ENCODE results near the gene DBP.
A peak's percentile ranks its signal among the peaks of the same experiment; 100 is the strongest.

The DBP gene

DNA sequence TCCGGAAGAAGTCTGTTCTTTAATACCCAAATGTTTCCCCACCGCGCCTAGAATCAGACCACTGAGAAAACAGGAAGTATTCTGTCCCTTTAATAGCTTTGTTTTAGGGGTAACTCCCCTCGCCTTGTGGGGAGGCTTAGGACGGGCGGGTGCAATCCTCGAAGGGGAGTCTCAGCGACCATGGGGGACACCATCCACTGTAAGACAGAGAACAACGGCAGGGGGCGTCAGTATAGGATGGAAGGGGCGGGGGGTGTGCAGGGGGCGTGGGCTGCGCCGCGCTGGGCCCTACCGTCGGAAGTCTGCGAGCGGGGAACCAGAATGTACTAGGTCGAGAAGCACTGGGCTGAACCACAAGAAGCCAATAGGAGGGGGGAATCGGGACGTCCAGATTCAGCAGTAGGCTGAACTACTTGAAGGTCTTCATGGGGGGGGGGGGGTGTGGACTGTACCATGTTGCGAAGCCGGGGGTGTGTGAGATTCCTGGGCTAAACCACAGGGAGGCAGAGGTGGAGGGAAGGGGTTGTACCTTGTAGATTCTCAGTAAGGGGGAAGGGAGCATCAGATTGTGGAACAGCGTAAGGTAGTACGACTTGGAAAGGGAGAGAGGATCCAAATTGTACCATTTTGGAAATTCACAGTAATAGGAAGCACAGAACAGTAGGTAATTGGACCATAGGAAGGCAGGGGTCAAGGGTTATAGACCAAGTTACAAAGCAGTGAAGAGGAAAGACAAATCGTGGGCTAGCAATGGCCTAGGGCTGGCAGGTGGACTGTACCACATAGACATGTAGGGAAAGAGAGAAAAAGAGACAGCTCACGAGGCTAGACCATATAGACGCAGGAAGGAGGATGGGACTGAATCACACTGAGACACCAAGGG is 1.0 kb upstream of the DBP start (continued):
- TF ChIP-seq, protein P1, sequence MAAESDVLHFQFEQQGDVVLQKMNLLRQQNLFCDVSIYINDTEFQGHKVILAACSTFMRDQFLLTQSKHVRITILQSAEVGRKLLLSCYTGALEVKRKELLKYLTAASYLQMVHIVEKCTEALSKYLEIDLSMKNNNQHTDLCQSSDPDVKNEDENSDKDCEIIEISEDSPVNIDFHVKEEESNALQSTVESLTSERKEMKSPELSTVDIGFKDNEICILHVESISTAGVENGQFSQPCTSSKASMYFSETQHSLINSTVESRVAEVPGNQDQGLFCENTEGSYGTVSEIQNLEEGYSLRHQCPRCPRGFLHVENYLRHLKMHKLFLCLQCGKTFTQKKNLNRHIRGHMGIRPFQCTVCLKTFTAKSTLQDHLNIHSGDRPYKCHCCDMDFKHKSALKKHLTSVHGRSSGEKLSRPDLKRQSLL (tag by site-specific recombination; IDR thresholded peaks at IDR 0.05): no peak
- TF ChIP-seq ZNF335 (tag by site-specific recombination; conservative IDR thresholded peaks at IDR 0.05) (peak; percentile 55), ZFP37 (tag by site-specific recombination; IDR thresholded peaks at IDR 0.05) (peak; percentile 55; the same call in 1 of the 2 replicates), ZBTB17 (tag by site-specific recombination; IDR thresholded peaks at IDR 0.05) (peak; percentile 2; the same call in 1 of the 2 replicates), ZEB2 (tag by site-specific recombination; IDR thresholded peaks at IDR 0.05) (no peak), ZXDB (tag by site-specific recombination; IDR thresholded peaks at IDR 0.05) (0 out of 2 replicates have a peak, but pooled peaks have one; percentile 40), ZNF76 (tag by site-specific recombination; IDR thresholded peaks at IDR 0.05; ENCODE audit: borderline replicate concordance, low read depth) (0 out of 2 replicates have a peak, but pooled peaks have one; percentile 7), ZBTB21 (tag by site-specific recombination; IDR thresholded peaks at IDR 0.05) (no peak), SALL2 (tag by site-specific recombination; IDR thresholded peaks at IDR 0.05; ENCODE audit: borderline replicate concordance) (no peak), WT1 (tag by site-specific recombination; IDR thresholded peaks at IDR 0.05) (peak; percentile 6; the same call in 1 of the 2 replicates), ZNF19 (tag by site-specific recombination; IDR thresholded peaks at IDR 0.05; ENCODE audit: low read depth) (no peak), ZNF248 (tag by site-specific recombination; IDR thresholded peaks at IDR 0.05) (no peak), ZNF292 (tag by site-specific recombination; IDR thresholded peaks at IDR 0.05; ENCODE audit: borderline replicate concordance, low read depth) (no peak), ZNF707 (tag by site-specific recombination; IDR thresholded peaks at IDR 0.05) (no peak), ZNF624 (tag by site-specific recombination; IDR thresholded peaks at IDR 0.05) (no peak), ZNF677 (tag by site-specific recombination; IDR thresholded peaks at IDR 0.05) (no peak), ZNF560 (tag by site-specific recombination; IDR thresholded peaks at IDR 0.05; ENCODE audit: borderline replicate concordance) (no peak), ZSCAN23 (tag by site-specific recombination; IDR thresholded peaks at IDR 0.05) (no peak), ZNF747 (tag by site-specific recombination; IDR thresholded peaks at IDR 0.05) (0 out of 2 replicates have a peak, but pooled peaks have one; percentile 21), ZNF23 (tag by site-specific recombination; IDR thresholded peaks at IDR 0.05; ENCODE audit: borderline replicate concordance) (no peak)
- TF ChIP-seq, protein P2, sequence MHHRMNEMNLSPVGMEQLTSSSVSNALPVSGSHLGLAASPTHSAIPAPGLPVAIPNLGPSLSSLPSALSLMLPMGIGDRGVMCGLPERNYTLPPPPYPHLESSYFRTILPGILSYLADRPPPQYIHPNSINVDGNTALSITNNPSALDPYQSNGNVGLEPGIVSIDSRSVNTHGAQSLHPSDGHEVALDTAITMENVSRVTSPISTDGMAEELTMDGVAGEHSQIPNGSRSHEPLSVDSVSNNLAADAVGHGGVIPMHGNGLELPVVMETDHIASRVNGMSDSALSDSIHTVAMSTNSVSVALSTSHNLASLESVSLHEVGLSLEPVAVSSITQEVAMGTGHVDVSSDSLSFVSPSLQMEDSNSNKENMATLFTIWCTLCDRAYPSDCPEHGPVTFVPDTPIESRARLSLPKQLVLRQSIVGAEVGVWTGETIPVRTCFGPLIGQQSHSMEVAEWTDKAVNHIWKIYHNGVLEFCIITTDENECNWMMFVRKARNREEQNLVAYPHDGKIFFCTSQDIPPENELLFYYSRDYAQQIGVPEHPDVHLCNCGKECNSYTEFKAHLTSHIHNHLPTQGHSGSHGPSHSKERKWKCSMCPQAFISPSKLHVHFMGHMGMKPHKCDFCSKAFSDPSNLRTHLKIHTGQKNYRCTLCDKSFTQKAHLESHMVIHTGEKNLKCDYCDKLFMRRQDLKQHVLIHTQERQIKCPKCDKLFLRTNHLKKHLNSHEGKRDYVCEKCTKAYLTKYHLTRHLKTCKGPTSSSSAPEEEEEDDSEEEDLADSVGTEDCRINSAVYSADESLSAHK (tag by site-specific recombination; IDR thresholded peaks at IDR 0.05): no peak
- TF ChIP-seq, protein P3, sequence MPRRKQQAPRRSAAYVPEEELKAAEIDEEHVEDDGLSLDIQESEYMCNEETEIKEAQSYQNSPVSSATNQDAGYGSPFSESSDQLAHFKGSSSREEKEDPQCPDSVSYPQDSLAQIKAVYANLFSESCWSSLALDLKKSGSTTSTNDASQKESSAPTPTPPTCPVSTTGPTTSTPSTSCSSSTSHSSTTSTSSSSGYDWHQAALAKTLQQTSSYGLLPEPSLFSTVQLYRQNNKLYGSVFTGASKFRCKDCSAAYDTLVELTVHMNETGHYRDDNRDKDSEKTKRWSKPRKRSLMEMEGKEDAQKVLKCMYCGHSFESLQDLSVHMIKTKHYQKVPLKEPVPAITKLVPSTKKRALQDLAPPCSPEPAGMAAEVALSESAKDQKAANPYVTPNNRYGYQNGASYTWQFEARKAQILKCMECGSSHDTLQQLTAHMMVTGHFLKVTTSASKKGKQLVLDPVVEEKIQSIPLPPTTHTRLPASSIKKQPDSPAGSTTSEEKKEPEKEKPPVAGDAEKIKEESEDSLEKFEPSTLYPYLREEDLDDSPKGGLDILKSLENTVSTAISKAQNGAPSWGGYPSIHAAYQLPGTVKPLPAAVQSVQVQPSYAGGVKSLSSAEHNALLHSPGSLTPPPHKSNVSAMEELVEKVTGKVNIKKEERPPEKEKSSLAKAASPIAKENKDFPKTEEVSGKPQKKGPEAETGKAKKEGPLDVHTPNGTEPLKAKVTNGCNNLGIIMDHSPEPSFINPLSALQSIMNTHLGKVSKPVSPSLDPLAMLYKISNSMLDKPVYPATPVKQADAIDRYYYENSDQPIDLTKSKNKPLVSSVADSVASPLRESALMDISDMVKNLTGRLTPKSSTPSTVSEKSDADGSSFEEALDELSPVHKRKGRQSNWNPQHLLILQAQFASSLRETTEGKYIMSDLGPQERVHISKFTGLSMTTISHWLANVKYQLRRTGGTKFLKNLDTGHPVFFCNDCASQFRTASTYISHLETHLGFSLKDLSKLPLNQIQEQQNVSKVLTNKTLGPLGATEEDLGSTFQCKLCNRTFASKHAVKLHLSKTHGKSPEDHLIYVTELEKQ (tag by site-specific recombination; IDR thresholded peaks at IDR 0.05; ENCODE audit: borderline replicate concordance): no peak
- TF ChIP-seq, protein P4, sequence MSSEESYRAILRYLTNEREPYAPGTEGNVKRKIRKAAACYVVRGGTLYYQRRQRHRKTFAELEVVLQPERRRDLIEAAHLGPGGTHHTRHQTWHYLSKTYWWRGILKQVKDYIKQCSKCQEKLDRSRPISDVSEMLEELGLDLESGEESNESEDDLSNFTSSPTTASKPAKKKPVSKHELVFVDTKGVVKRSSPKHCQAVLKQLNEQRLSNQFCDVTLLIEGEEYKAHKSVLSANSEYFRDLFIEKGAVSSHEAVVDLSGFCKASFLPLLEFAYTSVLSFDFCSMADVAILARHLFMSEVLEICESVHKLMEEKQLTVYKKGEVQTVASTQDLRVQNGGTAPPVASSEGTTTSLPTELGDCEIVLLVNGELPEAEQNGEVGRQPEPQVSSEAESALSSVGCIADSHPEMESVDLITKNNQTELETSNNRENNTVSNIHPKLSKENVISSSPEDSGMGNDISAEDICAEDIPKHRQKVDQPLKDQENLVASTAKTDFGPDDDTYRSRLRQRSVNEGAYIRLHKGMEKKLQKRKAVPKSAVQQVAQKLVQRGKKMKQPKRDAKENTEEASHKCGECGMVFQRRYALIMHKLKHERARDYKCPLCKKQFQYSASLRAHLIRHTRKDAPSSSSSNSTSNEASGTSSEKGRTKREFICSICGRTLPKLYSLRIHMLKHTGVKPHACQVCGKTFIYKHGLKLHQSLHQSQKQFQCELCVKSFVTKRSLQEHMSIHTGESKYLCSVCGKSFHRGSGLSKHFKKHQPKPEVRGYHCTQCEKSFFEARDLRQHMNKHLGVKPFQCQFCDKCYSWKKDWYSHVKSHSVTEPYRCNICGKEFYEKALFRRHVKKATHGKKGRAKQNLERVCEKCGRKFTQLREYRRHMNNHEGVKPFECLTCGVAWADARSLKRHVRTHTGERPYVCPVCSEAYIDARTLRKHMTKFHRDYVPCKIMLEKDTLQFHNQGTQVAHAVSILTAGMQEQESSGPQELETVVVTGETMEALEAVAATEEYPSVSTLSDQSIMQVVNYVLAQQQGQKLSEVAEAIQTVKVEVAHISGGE (tag by site-specific recombination; conservative IDR thresholded peaks at IDR 0.05; ENCODE audit: low read depth): peak; percentile 69
- TF ChIP-seq, protein P5, sequence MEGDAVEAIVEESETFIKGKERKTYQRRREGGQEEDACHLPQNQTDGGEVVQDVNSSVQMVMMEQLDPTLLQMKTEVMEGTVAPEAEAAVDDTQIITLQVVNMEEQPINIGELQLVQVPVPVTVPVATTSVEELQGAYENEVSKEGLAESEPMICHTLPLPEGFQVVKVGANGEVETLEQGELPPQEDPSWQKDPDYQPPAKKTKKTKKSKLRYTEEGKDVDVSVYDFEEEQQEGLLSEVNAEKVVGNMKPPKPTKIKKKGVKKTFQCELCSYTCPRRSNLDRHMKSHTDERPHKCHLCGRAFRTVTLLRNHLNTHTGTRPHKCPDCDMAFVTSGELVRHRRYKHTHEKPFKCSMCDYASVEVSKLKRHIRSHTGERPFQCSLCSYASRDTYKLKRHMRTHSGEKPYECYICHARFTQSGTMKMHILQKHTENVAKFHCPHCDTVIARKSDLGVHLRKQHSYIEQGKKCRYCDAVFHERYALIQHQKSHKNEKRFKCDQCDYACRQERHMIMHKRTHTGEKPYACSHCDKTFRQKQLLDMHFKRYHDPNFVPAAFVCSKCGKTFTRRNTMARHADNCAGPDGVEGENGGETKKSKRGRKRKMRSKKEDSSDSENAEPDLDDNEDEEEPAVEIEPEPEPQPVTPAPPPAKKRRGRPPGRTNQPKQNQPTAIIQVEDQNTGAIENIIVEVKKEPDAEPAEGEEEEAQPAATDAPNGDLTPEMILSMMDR (tag by site-specific recombination; IDR thresholded peaks at IDR 0.05): no peak; the same call in 1 of the 2 replicates
- TF ChIP-seq, protein P6, sequence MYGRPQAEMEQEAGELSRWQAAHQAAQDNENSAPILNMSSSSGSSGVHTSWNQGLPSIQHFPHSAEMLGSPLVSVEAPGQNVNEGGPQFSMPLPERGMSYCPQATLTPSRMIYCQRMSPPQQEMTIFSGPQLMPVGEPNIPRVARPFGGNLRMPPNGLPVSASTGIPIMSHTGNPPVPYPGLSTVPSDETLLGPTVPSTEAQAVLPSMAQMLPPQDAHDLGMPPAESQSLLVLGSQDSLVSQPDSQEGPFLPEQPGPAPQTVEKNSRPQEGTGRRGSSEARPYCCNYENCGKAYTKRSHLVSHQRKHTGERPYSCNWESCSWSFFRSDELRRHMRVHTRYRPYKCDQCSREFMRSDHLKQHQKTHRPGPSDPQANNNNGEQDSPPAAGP (tag by site-specific recombination; IDR thresholded peaks at IDR 0.05): no peak
